Measurements from ENCODE around the gene PCBP3.

PCBP3 gene

GRCh38 chr21:45888386-45889009 lies 245.0 kb downstream of the PCBP3 start:
- no peak overlapping the region for H3K4me3 ChIP-seq (replicated peaks; ENCODE audit: insufficient read depth, low read length)
- no peak for DNase-seq (ENCODE audit: low read depth in 1 of 2, low spot score in 1 of 2)
- no peaks in the 10 kb centered on the region for H3K27me3 ChIP-seq (ENCODE audit: insufficient read depth, poor library complexity, severe bottlenecking)
- no peak overlapping the region for H3K27ac ChIP-seq (replicated peaks)
- TF ChIP-seq CTCF (IDR thresholded peaks at IDR 0.05; ENCODE audit: insufficient read depth, low read length) (no peak), POLR2AphosphoS5 (IDR thresholded peaks at IDR 0.05; ENCODE audit: low read depth) (no peak), SPI1 (IDR thresholded peaks at IDR 0.05; ENCODE audit: borderline replicate concordance, low read depth) (no peak), GABPA (IDR thresholded peaks at IDR 0.05; ENCODE audit: low read depth) (no peak)
- TF ChIP-seq, protein P1, sequence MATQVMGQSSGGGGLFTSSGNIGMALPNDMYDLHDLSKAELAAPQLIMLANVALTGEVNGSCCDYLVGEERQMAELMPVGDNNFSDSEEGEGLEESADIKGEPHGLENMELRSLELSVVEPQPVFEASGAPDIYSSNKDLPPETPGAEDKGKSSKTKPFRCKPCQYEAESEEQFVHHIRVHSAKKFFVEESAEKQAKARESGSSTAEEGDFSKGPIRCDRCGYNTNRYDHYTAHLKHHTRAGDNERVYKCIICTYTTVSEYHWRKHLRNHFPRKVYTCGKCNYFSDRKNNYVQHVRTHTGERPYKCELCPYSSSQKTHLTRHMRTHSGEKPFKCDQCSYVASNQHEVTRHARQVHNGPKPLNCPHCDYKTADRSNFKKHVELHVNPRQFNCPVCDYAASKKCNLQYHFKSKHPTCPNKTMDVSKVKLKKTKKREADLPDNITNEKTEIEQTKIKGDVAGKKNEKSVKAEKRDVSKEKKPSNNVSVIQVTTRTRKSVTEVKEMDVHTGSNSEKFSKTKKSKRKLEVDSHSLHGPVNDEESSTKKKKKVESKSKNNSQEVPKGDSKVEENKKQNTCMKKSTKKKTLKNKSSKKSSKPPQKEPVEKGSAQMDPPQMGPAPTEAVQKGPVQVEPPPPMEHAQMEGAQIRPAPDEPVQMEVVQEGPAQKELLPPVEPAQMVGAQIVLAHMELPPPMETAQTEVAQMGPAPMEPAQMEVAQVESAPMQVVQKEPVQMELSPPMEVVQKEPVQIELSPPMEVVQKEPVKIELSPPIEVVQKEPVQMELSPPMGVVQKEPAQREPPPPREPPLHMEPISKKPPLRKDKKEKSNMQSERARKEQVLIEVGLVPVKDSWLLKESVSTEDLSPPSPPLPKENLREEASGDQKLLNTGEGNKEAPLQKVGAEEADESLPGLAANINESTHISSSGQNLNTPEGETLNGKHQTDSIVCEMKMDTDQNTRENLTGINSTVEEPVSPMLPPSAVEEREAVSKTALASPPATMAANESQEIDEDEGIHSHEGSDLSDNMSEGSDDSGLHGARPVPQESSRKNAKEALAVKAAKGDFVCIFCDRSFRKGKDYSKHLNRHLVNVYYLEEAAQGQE (IDR thresholded peaks at IDR 0.05; ENCODE audit: insufficient replicate concordance, low read depth) = no peak

- H3K4me3 ChIP-seq (replicated peaks; ENCODE audit: insufficient read depth, low read length) = no peak overlapping the region
- no peak for DNase-seq (ENCODE audit: low read depth in 1 of 2, low spot score in 1 of 2)
- no peaks in the 10 kb centered on the region for H3K27me3 ChIP-seq (ENCODE audit: insufficient read depth, poor library complexity, severe bottlenecking)
- no peak overlapping the region for H3K27ac ChIP-seq (replicated peaks)
- TF ChIP-seq SPI1 (IDR thresholded peaks at IDR 0.05; ENCODE audit: borderline replicate concordance, low read depth) = no peak
- TF ChIP-seq CTCF (IDR thresholded peaks at IDR 0.05; ENCODE audit: insufficient read depth, low read length) = no peak
- TF ChIP-seq POLR2AphosphoS5 (IDR thresholded peaks at IDR 0.05; ENCODE audit: low read depth) = no peak
- no peak for TF ChIP-seq GABPA (IDR thresholded peaks at IDR 0.05; ENCODE audit: low read depth)
- TF ChIP-seq, protein P1 (IDR thresholded peaks at IDR 0.05; ENCODE audit: insufficient replicate concordance, low read depth) = no peak
Observed at GRCh38 chr21:45889256-45889655, 245.7 kb downstream of the PCBP3 start.

GRCh38 chr21:45889961-45890360 lies 246.4 kb downstream of the PCBP3 start:
- H3K27me3 ChIP-seq (ENCODE audit: insufficient read depth, poor library complexity, severe bottlenecking) = no peaks in the 10 kb centered on the region
- DNase-seq (ENCODE audit: low read depth in 1 of 2, low spot score in 1 of 2) = no peak
- H3K27ac ChIP-seq (replicated peaks) = no peak overlapping the region
- no peak overlapping the region for H3K4me3 ChIP-seq (replicated peaks; ENCODE audit: insufficient read depth, low read length)
- TF ChIP-seq, protein P1 (IDR thresholded peaks at IDR 0.05; ENCODE audit: insufficient replicate concordance, low read depth) = no peak
- no peak for TF ChIP-seq GABPA (IDR thresholded peaks at IDR 0.05; ENCODE audit: low read depth)
